ENCODE measurements around the gene C1orf232.

C1orf232 gene

GRCh38 chr1:26119892-26120608 lies 48.7 kb downstream of the C1orf232 start (continued):
- TF ChIP-seq OSR2 (tag by site-specific recombination; IDR thresholded peaks at IDR 0.05) (no peak), ZNF202 (tag by site-specific recombination; IDR thresholded peaks at IDR 0.05; ENCODE audit: borderline replicate concordance) (no peak), ZNF140 (tag by site-specific recombination; IDR thresholded peaks at IDR 0.05) (no peak), RBAK (tag by site-specific recombination; IDR thresholded peaks at IDR 0.05) (no peak), ZNF426 (tag by site-specific recombination; IDR thresholded peaks at IDR 0.05) (no peak), ZSCAN16 (tag by site-specific recombination; IDR thresholded peaks at IDR 0.05) (no peak)

GRCh38 chr1:26114165-26114927 lies 54.4 kb downstream of the C1orf232 start:
- ChIA-PET CTCF (interaction anchor here (0.7 to 2.5 kb wide), 6 partner anchors 9 to 207 kb away, joined by 3 to 18 read pairs (median 4); partner anchors contain the start of gene ZNF593), POLR2A (interaction anchor here (0.9 to 1.0 kb wide), 2 partner anchors 9 kb away, joined by 3 read pairs; no protein-coding TSS in a partner anchor)
- Histone ChIP-seq H3K4me1 (ENCODE audit: control insufficient read depth, insufficient read depth, low read length) (no peaks in the 10 kb centered on the region), H3K9me3 (ENCODE audit: control insufficient read depth, insufficient read depth, low read depth, low read length) (no peaks in the 10 kb centered on the region), H3K36me3 (ENCODE audit: control insufficient read depth in 2 of 2, insufficient read depth in 1 of 2, low read length in 2 of 2) (peaks cover 15 to 49% of the 10 kb centered on the region in 2 experiments; a peak in 2 of 3 replicates), H3K4me3 (ENCODE audit: low read depth, low read length) (no peak overlapping the region), H3K27ac (ENCODE audit: extremely low read depth, low read depth, low read length) (no peak overlapping the region)
- TF ChIP-seq ZBTB21 (tag by site-specific recombination; IDR thresholded peaks at IDR 0.05) (no peak), SCRT2 (tag by site-specific recombination; IDR thresholded peaks at IDR 0.05) (peak; percentile 44), PRDM10 (tag by site-specific recombination; IDR thresholded peaks at IDR 0.05) (peak; percentile 52; the same call in 1 of the 2 replicates)

Measured in HEK293 (cell line).